Left ventricle myocardium inferior (tissue), 1 donor: ENCODE data around the gene ABHD17B. TPM values are rescaled to one million over a fixed set of nuclear protein-coding genes. Genes with fewer than 3 reads are reported as not detected.

ENCODE experiments used
- DNase-seq: peaks from one replicate; pipeline ENCODE4 v3.0.0-alpha.2; 2020
- H3K27ac ChIP-seq: fragments of 200-600 bp; replicated peaks from 2 replicates; pipeline ENCODE4 v1.8.0; 2021
- H3K27me3 ChIP-seq: fragments of 200-600 bp; 2 replicates; pipeline ENCODE4 v1.8.0; 2021; ENCODE audit warnings: low read depth
- H3K36me3 ChIP-seq: fragments of 200-600 bp; 2 replicates; pipeline ENCODE4 v1.8.0; 2021
- H3K4me1 ChIP-seq: fragments of 200-600 bp; 2 replicates; pipeline ENCODE4 v1.8.0; 2021
- H3K4me3 ChIP-seq: fragments of 200-600 bp; 2 replicates; pipeline ENCODE4 v1.8.0; 2021; ENCODE audit warnings: mild to moderate bottlenecking, moderate library complexity
- H3K9me3 ChIP-seq: fragments of 200-600 bp; replicated peaks from 2 replicates; pipeline ENCODE4 v1.8.0; 2021
- CTCF ChIP-seq: fragments of 200-600 bp; IDR thresholded peaks from 2 replicates; pipeline ENCODE4 v1.8.0; 2021; ENCODE audit warnings: antibody characterized with exemption, mild to moderate bottlenecking, borderline replicate concordance
- intact Hi-C: fragments of 100-400 bp; cut with micrococcal nuclease; formaldehyde crosslinking; loops from one replicate; pipeline ENCODE4 v1.11.0; 2022
- total RNA-seq: library from RNA; stranded (reverse); fragmentation: NEBNext Ultra II Directional; extraction: Animal tissue kit (Norgen Biotek cat#: 25700); gene quantifications from one replicate; pipeline ENCODE4 v1.2.1, GENCODE V29; 2021
- donor health status: DM: no; HTN: yes; CAD: no; lungs with severe emphysema.

ABHD17B gene
- total RNA-seq, 1 donor from 2014 or later: 10.2 TPM

DNA sequence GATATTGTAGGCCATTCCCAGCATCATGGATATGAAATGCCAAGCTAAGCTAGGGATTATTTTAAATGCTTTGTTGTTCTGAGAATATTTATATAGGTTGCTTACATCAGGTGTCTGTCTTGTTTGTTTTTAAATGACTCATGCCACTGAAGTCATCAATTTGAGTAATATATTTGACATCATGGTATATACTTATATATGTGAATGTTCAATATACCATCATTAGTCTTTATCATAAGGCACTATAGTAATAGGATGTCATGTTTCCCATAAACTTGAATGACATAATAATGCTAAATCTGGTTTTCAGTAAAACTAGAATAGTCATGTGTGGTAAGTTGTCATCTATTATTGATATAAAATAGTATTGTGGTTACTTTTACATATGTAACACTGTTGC lies 13.6 kb upstream of the ABHD17B start:
- no peak for TF ChIP-seq CTCF
- Histone ChIP-seq H3K36me3 (no peaks in the 10 kb centered on the region), H3K27me3 (no peaks in the 10 kb centered on the region), H3K27ac (no peak overlapping the region), H3K4me1 (peaks cover 11% of the 10 kb centered on the region), H3K9me3 (no peaks in the 10 kb centered on the region), H3K4me3 (no peak overlapping the region)
- no peak for DNase-seq
- intact Hi-C loops: no loop called here

DNA sequence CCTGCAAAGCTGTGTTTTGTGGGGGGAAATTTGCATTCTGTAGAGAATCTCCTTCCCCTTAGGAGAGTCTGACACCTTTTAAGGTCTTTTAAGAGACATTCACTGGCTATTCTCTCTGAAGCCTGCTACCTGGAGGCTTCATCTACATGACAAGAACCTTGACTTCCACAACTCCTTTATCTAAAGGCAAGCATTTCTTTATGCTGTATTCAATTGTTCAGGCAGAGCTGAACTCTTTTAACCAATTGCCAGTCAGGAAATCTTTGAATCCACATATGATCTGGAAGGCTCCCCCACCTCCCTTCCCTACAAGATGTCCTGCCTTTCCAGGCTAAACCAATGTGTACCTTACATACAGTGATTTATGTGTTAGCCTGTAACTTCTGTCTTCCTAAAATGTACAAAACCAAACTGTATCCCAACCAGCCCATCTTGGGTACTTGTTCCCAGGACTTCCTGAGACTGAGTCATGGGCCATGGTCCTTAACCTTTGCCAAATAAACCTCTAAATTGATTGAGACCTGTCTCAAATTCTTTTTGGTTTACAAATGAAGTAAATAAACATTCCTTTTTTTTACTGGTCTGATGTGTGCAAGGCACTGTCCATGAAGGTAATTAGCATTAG lies 10.3 kb upstream of the ABHD17B start:
- TF ChIP-seq CTCF: no peak
- intact Hi-C loops: no loop called here
- no peaks in the 10 kb centered on the region for H3K9me3 ChIP-seq
- no peaks in the 10 kb centered on the region for H3K36me3 ChIP-seq
- no peak for DNase-seq
- H3K4me1 ChIP-seq: peaks cover 11% of the 10 kb centered on the region
- H3K4me3 ChIP-seq: no peak overlapping the region
- H3K27ac ChIP-seq: no peak overlapping the region
- H3K27me3 ChIP-seq: no peaks in the 10 kb centered on the region

- H3K27ac ChIP-seq: no peak overlapping the region
- TF ChIP-seq CTCF: no peak
- peaks cover 11% of the 10 kb centered on the region for H3K4me1 ChIP-seq
- DNase-seq: no peak
- H3K27me3 ChIP-seq: no peaks in the 10 kb centered on the region
- H3K9me3 ChIP-seq: no peaks in the 10 kb centered on the region
- H3K36me3 ChIP-seq: no peaks in the 10 kb centered on the region
- intact Hi-C loops: no loop called here
- H3K4me3 ChIP-seq: no peak overlapping the region
These were observed 9.6 kb upstream of the ABHD17B start for GRCh38 chr9:71920456-71921189.

- Histone ChIP-seq H3K4me3 (no peak overlapping the region), H3K27ac (no peak overlapping the region), H3K4me1 (peaks cover 16% of the 10 kb centered on the region), H3K9me3 (no peaks in the 10 kb centered on the region), H3K36me3 (no peaks in the 10 kb centered on the region), H3K27me3 (no peaks in the 10 kb centered on the region)
- no peak for DNase-seq
- TF ChIP-seq CTCF: no peak
- intact Hi-C loops: no loop called here
These were observed 7.4 kb upstream of the ABHD17B start for GRCh38 chr9:71918419-71918818.

DNA sequence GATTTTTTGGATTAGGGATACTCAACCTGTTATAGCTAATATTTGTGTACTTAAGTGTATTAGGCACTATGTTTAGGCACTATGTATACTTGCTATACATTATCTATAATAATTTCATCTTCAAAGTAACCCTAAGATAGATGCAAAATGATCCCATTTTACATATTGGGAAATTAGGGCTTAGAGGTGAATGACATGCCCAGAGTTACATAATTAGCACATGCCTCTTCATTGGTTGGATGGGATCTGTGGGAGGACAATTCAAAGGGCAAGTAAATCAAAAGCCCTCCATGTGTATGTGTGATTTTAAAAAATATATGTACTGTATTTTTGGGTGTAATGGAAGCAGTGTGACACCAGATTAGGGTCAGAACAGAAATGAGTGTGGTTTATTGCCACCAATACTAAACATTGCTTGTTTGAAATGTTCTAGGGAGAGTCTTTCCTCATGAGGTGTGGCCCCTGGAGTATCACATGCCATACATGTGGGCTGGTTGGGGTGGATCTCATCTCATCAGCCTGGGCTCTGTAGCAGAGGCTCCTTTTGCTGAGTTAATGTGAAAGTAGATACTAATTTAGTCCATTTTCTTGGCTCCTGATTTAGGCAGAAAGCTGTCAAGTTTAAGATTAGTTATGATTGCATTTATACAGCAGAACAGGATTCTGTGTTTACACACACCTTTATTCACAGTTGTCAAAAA lies 6.0 kb upstream of the ABHD17B start:
- Histone ChIP-seq H3K9me3 (no peaks in the 10 kb centered on the region), H3K4me1 (peaks cover 30% of the 10 kb centered on the region), H3K36me3 (no peaks in the 10 kb centered on the region), H3K27ac (no peak overlapping the region), H3K27me3 (no peaks in the 10 kb centered on the region), H3K4me3 (no peak overlapping the region)
- intact Hi-C loops: no loop called here
- TF ChIP-seq CTCF: no peak
- DNase-seq: no peak
